HCT116 (cell line): ENCODE measurements around the gene OGA. TPM values are rescaled to one million over a fixed set of nuclear protein-coding genes. Genes with fewer than 3 reads are reported as not detected.

Experiments used
- ATAC-seq: fragments of 200-7000 bp; cut with Tn5 transposase; 2 replicates; pipeline ENCODE4 v1.9.1; 2020; ENCODE audit warnings: mild to moderate bottlenecking, moderate library complexity
- BruUV-seq: library from RNA; stranded (reverse); fragments of 400-500 nt; replicated peaks from 2 replicates; lab custom pipeline; 2021; lab: Mats Ljungman, UMichigan
- CTCF ChIA-PET: fragments of 300-600 bp; sonication (Branson Sonifier 250); formaldehyde crosslinking; loops from one replicate; lab custom pipeline; 2021; ENCODE audit warnings: antibody characterized with exemption; lab: Charles Lee
- POLR2A ChIA-PET: fragments of 300-600, 350-600 bp; sonication (Branson Sonifier 250); formaldehyde crosslinking; loops from one replicate; lab custom pipeline; 2021; ENCODE audit warnings: antibody characterized with exemption; lab: Charles Lee
- RAD21 ChIA-PET, 2 experiments: fragments of 300-600 bp; sonication (Branson Sonifier 250); formaldehyde crosslinking; loops; one replicate each; lab custom pipeline; 2023; ENCODE audit warnings: low total read pairs in 2 of 2; ENCODE audit not compliant: uncharacterized antibody in 2 of 2, unreplicated experiment in 2 of 2, low non-redundant PET in 1 of 2; lab: Charles Lee
- DNase-seq: peaks from one replicate; pipeline ENCODE4 v3.0.0-alpha.2; 2010; ENCODE audit warnings: low read depth, low spot score
- H2AFZ ChIP-seq: fragments of 200-600 bp; shearing (Covaris generic), sonication (generic); 2 replicates; pipeline ENCODE4 v1.6.1; 2017; ENCODE audit warnings: low read depth, mixed run types, mixed read lengths, antibody characterized with exemption, low read length; ENCODE audit not compliant: poor library complexity, severe bottlenecking
- H3K27ac ChIP-seq: 2 replicates; pipeline ENCODE4 v1.5.1; 2012; ENCODE audit warnings: low read depth, low read length
- H3K27me3 ChIP-seq: fragments of 200-600 bp; sonication (generic); 2 replicates; pipeline ENCODE4 v1.6.1; 2016; ENCODE audit warnings: mixed run types, low read length, mixed read lengths; ENCODE audit not compliant: insufficient read depth
- H3K36me3 ChIP-seq, 2 experiments: fragments of 200-500 bp in 1 of 2; fragments of 200-600 bp in 1 of 2; sonication (Bioruptor generic) in 1 of 2; sonication (generic) in 1 of 2; 2 replicates each; pipeline versions ENCODE4 v1.5.1 to v1.6.1; 2014 to 2016; ENCODE audit warnings: low read length in 2 of 2, inconsistent platforms in 1 of 2, mixed read lengths in 1 of 2, mixed run types in 1 of 2; ENCODE audit not compliant: insufficient read depth in 2 of 2, control insufficient read depth in 1 of 2
- H3K4me1 ChIP-seq, 2 experiments: fragments of 200-600 bp in 1 of 2; sonication (generic) in 1 of 2; 2 replicates each; pipeline versions ENCODE4 v1.5.1 to v1.6.1; 2012 to 2017; ENCODE audit warnings: low read length in 2 of 2, inconsistent platforms in 1 of 2, mild to moderate bottlenecking in 1 of 2, mixed read lengths in 1 of 2, mixed run types in 1 of 2, moderate library complexity in 1 of 2; ENCODE audit not compliant: insufficient read depth in 2 of 2, control insufficient read depth in 1 of 2
- H3K4me2 ChIP-seq: fragments of 200-600 bp; sonication (generic); 2 replicates; pipeline ENCODE4 v1.6.1; 2017; ENCODE audit warnings: mixed run types, low read length, mixed read lengths
- H3K4me3 ChIP-seq, 2 experiments: fragments of 200-600 bp in 1 of 2; sonication (generic) in 1 of 2; replicated peaks in 1 of 2; 2 replicates each; pipeline ENCODE4 v1.5.1; 2011 to 2016; ENCODE audit warnings: low read length in 2 of 2, control low read depth in 1 of 2, low read depth in 1 of 2, mild to moderate bottlenecking in 1 of 2, mixed read lengths in 1 of 2, mixed run types in 1 of 2
- H3K79me2 ChIP-seq: fragments of 200-600 bp; sonication (generic); 2 replicates; pipeline ENCODE4 v1.6.1; 2017; ENCODE audit warnings: mild to moderate bottlenecking, mixed run types, low read length, moderate library complexity, mixed read lengths; ENCODE audit not compliant: insufficient read depth
- H3K9ac ChIP-seq: fragments of 200-600 bp; sonication (generic); 2 replicates; pipeline ENCODE4 v1.6.1; 2016; ENCODE audit warnings: low read length, mixed read lengths
- H3K9me2 ChIP-seq: fragments of 200-600 bp; sonication (generic), shearing (Covaris generic); 2 replicates; pipeline ENCODE4 v1.6.1; 2017; ENCODE audit warnings: mixed run types, mild to moderate bottlenecking, moderate library complexity; ENCODE audit not compliant: insufficient read depth
- H3K9me3 ChIP-seq, 2 experiments: fragments of 200-500 bp in 1 of 2; fragments of 200-600 bp in 1 of 2; sonication (Bioruptor generic) in 1 of 2; sonication (generic) in 1 of 2; 2 replicates each; pipeline ENCODE4 v1.6.1; 2014 to 2017; ENCODE audit warnings: low read length in 2 of 2, mixed read lengths in 2 of 2, inconsistent platforms in 1 of 2, low read depth in 1 of 2, mild to moderate bottlenecking in 1 of 2, mixed run types in 1 of 2, moderate library complexity in 1 of 2; ENCODE audit not compliant: control insufficient read depth in 1 of 2, insufficient read depth in 1 of 2
- H4K20me1 ChIP-seq: fragments of 200-600 bp; sonication (generic), shearing (Covaris generic); 2 replicates; pipeline ENCODE4 v1.6.1; 2017; ENCODE audit warnings: mixed run types, mild to moderate bottlenecking, moderate library complexity; ENCODE audit not compliant: insufficient read depth
- CBX3 ChIP-seq: IDR thresholded peaks from 2 replicates; pipeline ENCODE4 v1.6.1; 2012; ENCODE audit warnings: low read depth
- CEBPB ChIP-seq: IDR thresholded peaks from 2 replicates; pipeline ENCODE4 v1.6.1; 2012; ENCODE audit warnings: low read depth
- ELF1 ChIP-seq: IDR thresholded peaks from 2 replicates; pipeline ENCODE4 v1.6.1; 2012; ENCODE audit warnings: low read depth, borderline replicate concordance
- EZH2phosphoT487 ChIP-seq: fragments of 200-600 bp; IDR thresholded peaks from 2 replicates; pipeline ENCODE4 v1.6.1; 2018; ENCODE audit warnings: antibody characterized with exemption, borderline replicate concordance
- FOSL1 ChIP-seq: IDR thresholded peaks from 2 replicates; pipeline ENCODE4 v1.6.1; 2012; ENCODE audit warnings: low read depth
- JUND ChIP-seq: IDR thresholded peaks from 2 replicates; pipeline ENCODE4 v1.6.1; 2012
- POLR2AphosphoS5 ChIP-seq: IDR thresholded peaks from 2 replicates; pipeline ENCODE4 v1.6.1; 2011; ENCODE audit warnings: mild to moderate bottlenecking, low read depth, low read length, moderate library complexity
- SIN3A ChIP-seq: IDR thresholded peaks from 2 replicates; pipeline ENCODE4 v1.6.1; 2012; ENCODE audit warnings: low read depth
- SP1 ChIP-seq: IDR thresholded peaks from 2 replicates; pipeline ENCODE4 v1.6.1; 2012; ENCODE audit warnings: low read depth
- SRF ChIP-seq: IDR thresholded peaks from 2 replicates; pipeline ENCODE4 v1.6.1; 2012; ENCODE audit warnings: low read depth
- ZNF274 ChIP-seq: fragments of 200-500 bp; sonication (Bioruptor generic); IDR thresholded peaks from 2 replicates; pipeline ENCODE4 v1.6.1; 2014; ENCODE audit warnings: mild to moderate bottlenecking, low read depth, low read length, inconsistent platforms
- intact Hi-C: fragments of 100-400 bp; cut with micrococcal nuclease; formaldehyde crosslinking; loops from 2 replicates; pipeline ENCODE4 v1.10.0; 2022
- total RNA-seq: library from RNA; stranded (reverse); gene quantifications from one replicate; pipeline ENCODE4 v1.2.1, GENCODE V29; 2021; ENCODE audit not compliant: unreplicated experiment
- TF ChIP-seq, protein P1 (sequence below): IDR thresholded peaks from 2 replicates; pipeline ENCODE4 v1.6.1; 2012; ENCODE audit warnings: low read depth
- TF ChIP-seq, protein P2 (sequence below): IDR thresholded peaks from 2 replicates; pipeline ENCODE4 v1.6.1; 2012
- TF ChIP-seq, protein P3 (sequence below): IDR thresholded peaks from 2 replicates; pipeline ENCODE4 v1.6.1; 2012
- TF ChIP-seq, protein P4 (sequence below), 3 experiments: fragments of 200-600 bp in 1 of 3; sonication (generic) in 1 of 3; IDR thresholded peaks in 2 of 3; conservative IDR thresholded peaks in 1 of 3; 2 replicates each; pipeline ENCODE4 v1.5.1; 2012 to 2017; ENCODE audit warnings: low read depth in 2 of 3, low read length in 2 of 3, antibody characterized with exemption in 1 of 3, borderline replicate concordance in 1 of 3, control low read depth in 1 of 3, mild to moderate bottlenecking in 1 of 3, mixed read lengths in 1 of 3, mixed run types in 1 of 3, moderate library complexity in 1 of 3; ENCODE audit not compliant: insufficient read depth in 1 of 3

OGA gene
- total RNA-seq, 1 experiment from 2014 or later: 127 TPM

DNA sequence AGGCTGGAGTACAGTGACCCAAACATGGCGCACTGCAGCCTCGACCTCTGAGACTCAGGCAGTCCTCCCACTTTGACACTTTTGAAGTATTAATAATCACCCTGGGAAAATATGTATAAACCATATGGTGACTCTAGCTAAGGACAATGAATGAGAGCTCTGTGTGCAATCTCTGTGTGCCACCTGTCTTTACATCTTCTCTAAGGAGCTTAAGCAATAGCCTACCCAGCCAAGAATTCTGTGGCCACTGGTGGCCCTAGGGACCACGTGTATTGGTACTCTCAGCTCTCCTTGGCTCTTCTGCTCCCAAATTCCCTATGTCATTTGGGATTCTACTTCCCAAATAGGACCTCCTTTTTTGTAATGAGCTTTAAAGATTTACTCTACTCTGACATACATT is 66.0 kb downstream of the OGA start:
- H3K27me3 ChIP-seq: no peaks in the 10 kb centered on the region
- H3K9ac ChIP-seq: no peak overlapping the region
- no peaks in the 10 kb centered on the region for H4K20me1 ChIP-seq
- BruUV-seq: no TSS peak
- H3K36me3 ChIP-seq: no peaks in the 10 kb centered on the region
- RAD21 ChIA-PET: interaction anchor here in 1 of 2 experiments (0.6 kb wide), 1 partner anchor 134 kb away, joined by 3 read pairs; no protein-coding TSS in a partner anchor
- no peak overlapping the region for H2AFZ ChIP-seq
- H3K4me3 ChIP-seq: no peak overlapping the region
- intact Hi-C loops: no loop called here
- no peaks in the 10 kb centered on the region for H3K79me2 ChIP-seq
- ATAC-seq (no peak), DNase-seq (no peak)
- H3K4me2 ChIP-seq: no peak overlapping the region
- POLR2A ChIA-PET: no interaction called here
- no peaks in the 10 kb centered on the region for H3K9me2 ChIP-seq
- no peak for TF ChIP-seq ELF1
- TF ChIP-seq POLR2AphosphoS5: no peak
- no peak for TF ChIP-seq CEBPB
- TF ChIP-seq SP1: no peak
- TF ChIP-seq EZH2phosphoT487: no peak
- TF ChIP-seq, protein P1, sequence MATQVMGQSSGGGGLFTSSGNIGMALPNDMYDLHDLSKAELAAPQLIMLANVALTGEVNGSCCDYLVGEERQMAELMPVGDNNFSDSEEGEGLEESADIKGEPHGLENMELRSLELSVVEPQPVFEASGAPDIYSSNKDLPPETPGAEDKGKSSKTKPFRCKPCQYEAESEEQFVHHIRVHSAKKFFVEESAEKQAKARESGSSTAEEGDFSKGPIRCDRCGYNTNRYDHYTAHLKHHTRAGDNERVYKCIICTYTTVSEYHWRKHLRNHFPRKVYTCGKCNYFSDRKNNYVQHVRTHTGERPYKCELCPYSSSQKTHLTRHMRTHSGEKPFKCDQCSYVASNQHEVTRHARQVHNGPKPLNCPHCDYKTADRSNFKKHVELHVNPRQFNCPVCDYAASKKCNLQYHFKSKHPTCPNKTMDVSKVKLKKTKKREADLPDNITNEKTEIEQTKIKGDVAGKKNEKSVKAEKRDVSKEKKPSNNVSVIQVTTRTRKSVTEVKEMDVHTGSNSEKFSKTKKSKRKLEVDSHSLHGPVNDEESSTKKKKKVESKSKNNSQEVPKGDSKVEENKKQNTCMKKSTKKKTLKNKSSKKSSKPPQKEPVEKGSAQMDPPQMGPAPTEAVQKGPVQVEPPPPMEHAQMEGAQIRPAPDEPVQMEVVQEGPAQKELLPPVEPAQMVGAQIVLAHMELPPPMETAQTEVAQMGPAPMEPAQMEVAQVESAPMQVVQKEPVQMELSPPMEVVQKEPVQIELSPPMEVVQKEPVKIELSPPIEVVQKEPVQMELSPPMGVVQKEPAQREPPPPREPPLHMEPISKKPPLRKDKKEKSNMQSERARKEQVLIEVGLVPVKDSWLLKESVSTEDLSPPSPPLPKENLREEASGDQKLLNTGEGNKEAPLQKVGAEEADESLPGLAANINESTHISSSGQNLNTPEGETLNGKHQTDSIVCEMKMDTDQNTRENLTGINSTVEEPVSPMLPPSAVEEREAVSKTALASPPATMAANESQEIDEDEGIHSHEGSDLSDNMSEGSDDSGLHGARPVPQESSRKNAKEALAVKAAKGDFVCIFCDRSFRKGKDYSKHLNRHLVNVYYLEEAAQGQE: no peak
- TF ChIP-seq, protein P2, sequence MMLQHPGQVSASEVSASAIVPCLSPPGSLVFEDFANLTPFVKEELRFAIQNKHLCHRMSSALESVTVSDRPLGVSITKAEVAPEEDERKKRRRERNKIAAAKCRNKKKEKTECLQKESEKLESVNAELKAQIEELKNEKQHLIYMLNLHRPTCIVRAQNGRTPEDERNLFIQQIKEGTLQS: no peak
- no peak for TF ChIP-seq CBX3
- TF ChIP-seq, protein P3, sequence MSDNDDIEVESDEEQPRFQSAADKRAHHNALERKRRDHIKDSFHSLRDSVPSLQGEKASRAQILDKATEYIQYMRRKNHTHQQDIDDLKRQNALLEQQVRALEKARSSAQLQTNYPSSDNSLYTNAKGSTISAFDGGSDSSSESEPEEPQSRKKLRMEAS: no peak
- TF ChIP-seq, protein P4, sequence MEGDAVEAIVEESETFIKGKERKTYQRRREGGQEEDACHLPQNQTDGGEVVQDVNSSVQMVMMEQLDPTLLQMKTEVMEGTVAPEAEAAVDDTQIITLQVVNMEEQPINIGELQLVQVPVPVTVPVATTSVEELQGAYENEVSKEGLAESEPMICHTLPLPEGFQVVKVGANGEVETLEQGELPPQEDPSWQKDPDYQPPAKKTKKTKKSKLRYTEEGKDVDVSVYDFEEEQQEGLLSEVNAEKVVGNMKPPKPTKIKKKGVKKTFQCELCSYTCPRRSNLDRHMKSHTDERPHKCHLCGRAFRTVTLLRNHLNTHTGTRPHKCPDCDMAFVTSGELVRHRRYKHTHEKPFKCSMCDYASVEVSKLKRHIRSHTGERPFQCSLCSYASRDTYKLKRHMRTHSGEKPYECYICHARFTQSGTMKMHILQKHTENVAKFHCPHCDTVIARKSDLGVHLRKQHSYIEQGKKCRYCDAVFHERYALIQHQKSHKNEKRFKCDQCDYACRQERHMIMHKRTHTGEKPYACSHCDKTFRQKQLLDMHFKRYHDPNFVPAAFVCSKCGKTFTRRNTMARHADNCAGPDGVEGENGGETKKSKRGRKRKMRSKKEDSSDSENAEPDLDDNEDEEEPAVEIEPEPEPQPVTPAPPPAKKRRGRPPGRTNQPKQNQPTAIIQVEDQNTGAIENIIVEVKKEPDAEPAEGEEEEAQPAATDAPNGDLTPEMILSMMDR (IDR thresholded peaks at IDR 0.05 in 2 of 3, conservative IDR thresholded peaks at IDR 0.05 in 1 of 3; ENCODE audit: borderline replicate concordance in 1 of 3, insufficient read depth in 1 of 3, low read depth in 2 of 3, low read length in 2 of 3): no peak
- no peak for TF ChIP-seq FOSL1
- no peak for TF ChIP-seq SRF
- TF ChIP-seq JUND: no peak
- no peak for TF ChIP-seq ZNF274
- TF ChIP-seq SIN3A: no peak
- H3K4me1 ChIP-seq: no peaks in the 10 kb centered on the region
- no peak overlapping the region for H3K27ac ChIP-seq
- H3K9me3 ChIP-seq: no peaks in the 10 kb centered on the region
- CTCF ChIA-PET: interaction anchor here (1.1 to 1.5 kb wide), 2 partner anchors 29 to 150 kb away, joined by 3 to 4 read pairs; no protein-coding TSS in a partner anchor
